B cell (primary cell): ENCODE measurements around the gene GRK6. TPM values are rescaled to one million over a fixed set of nuclear protein-coding genes. Genes with fewer than 3 reads are reported as not detected.

Experiments used
- ATAC-seq: fragments of 200-7000 bp; cut with Tn5 transposase; one replicate; pipeline ENCODE4 v1.10.0; 2021; ENCODE audit warnings: low read depth, mild to moderate bottlenecking, moderate number of reproducible peaks, moderate library complexity
- CTCF ChIA-PET: fragments of 350-600 bp; sonication (Branson Sonifier 250); formaldehyde crosslinking; loops from one replicate; lab custom pipeline; 2021; ENCODE audit warnings: antibody characterized with exemption, inconsistent platforms; lab: Charles Lee
- POLR2A ChIA-PET: fragments of 350-600 bp; sonication (Branson Sonifier 250); formaldehyde crosslinking; loops from one replicate; lab custom pipeline; 2021; ENCODE audit warnings: antibody characterized with exemption; lab: Charles Lee
- DNase-seq: peaks from one replicate; pipeline ENCODE4 v3.0.0; 2013
- H2AFZ ChIP-seq: 2 replicates; pipeline ENCODE4 v1.6.1; 2012; ENCODE audit warnings: mild to moderate bottlenecking, low read depth, low read length; ENCODE audit not compliant: insufficient read depth, poor library complexity, severe bottlenecking
- H3K27ac ChIP-seq, 2 donors: 1 replicate in 1 of 2; 2 replicates in 1 of 2; pipeline ENCODE4 v1.5.1; 2012 to 2013; ENCODE audit warnings: low read length in 2 of 2, mild to moderate bottlenecking in 2 of 2, moderate library complexity in 1 of 2
- H3K27me3 ChIP-seq, 4 experiments: fragments of 200-600 bp in 1 of 4; sonication (generic) in 1 of 4; replicated peaks in 1 of 4; 1 replicate in 2 of 4; 2 replicates in 2 of 4; pipeline versions ENCODE4 v1.6.1 to v1.7.0; 2013 to 2016; ENCODE audit warnings: low read length in 3 of 4, mild to moderate bottlenecking in 2 of 4, mixed read lengths in 1 of 4, moderate library complexity in 1 of 4; ENCODE audit not compliant: insufficient read depth in 4 of 4, control insufficient read depth in 3 of 4; ENCODE audit errors: control extremely low read depth in 1 of 4
- H3K36me3 ChIP-seq, 2 experiments: replicated peaks in 1 of 2; 1 replicate in 1 of 2; 2 replicates in 1 of 2; pipeline versions ENCODE4 v1.6.1 to v1.7.1; 2013; ENCODE audit warnings: low read length in 1 of 2; ENCODE audit not compliant: insufficient read depth in 2 of 2, control insufficient read depth in 1 of 2; ENCODE audit errors: control extremely low read depth in 1 of 2, extremely low read depth in 1 of 2
- H3K4me1 ChIP-seq, 2 donors: fragments of 200-600 bp in 1 of 2; sonication (generic) in 1 of 2; 1 replicate in 1 of 2; 2 replicates in 1 of 2; pipeline versions ENCODE4 v1.5.1 to v1.6.1; 2013 to 2017; ENCODE audit warnings: low read length in 2 of 2; ENCODE audit not compliant: control insufficient read depth in 2 of 2, insufficient read depth in 2 of 2
- H3K4me2 ChIP-seq: replicated peaks from 2 replicates; pipeline ENCODE3; 2012; ENCODE audit warnings: mild to moderate bottlenecking, low read depth, low read length; ENCODE audit not compliant: poor library complexity, severe bottlenecking
- H3K4me3 ChIP-seq, 5 experiments: fragments of 200-600 bp in 1 of 5; sonication (generic) in 1 of 5; 1 replicate in 3 of 5; 2 replicates in 2 of 5; pipeline versions ENCODE4 v1.5.1 to v1.7.0; 2011 to 2016; ENCODE audit warnings: low read length in 4 of 5, mild to moderate bottlenecking in 4 of 5, low read depth in 2 of 5, control low read depth in 1 of 5, moderate library complexity in 1 of 5; ENCODE audit not compliant: insufficient read depth in 1 of 5; ENCODE audit errors: control extremely low read depth in 1 of 5, extremely low read depth in 1 of 5
- H3K79me2 ChIP-seq: fragments of 200-600 bp; sonication (generic); one replicate; pipeline ENCODE4 v1.6.0; 2016; ENCODE audit warnings: low read length; ENCODE audit not compliant: control insufficient read depth, insufficient read depth
- H3K9ac ChIP-seq: fragments of 200-600 bp; sonication (generic); 2 replicates; pipeline ENCODE4 v1.6.1; 2017; ENCODE audit warnings: mild to moderate bottlenecking, low read length, moderate library complexity
- H3K9me3 ChIP-seq, 3 donors: one replicate each; pipeline versions ENCODE4 v1.6.1 to v1.7.1; 2013; ENCODE audit warnings: low read length in 2 of 3; ENCODE audit not compliant: control insufficient read depth in 2 of 3, insufficient read depth in 1 of 3; ENCODE audit errors: control extremely low read depth in 1 of 3
- H4K20me1 ChIP-seq: 2 replicates; pipeline ENCODE4 v1.6.0; 2012; ENCODE audit warnings: mild to moderate bottlenecking, low read length; ENCODE audit not compliant: insufficient read depth, control insufficient read depth, poor library complexity, severe bottlenecking
- H3K27ac Mint-ChIP-seq: one replicate; pipeline ENCODE4 v1.8.0; 2021; ENCODE audit warnings: mixed read lengths
- H3K27me3 Mint-ChIP-seq: one replicate; pipeline ENCODE4 v1.8.0; 2021; ENCODE audit warnings: mixed read lengths
- H3K4me1 Mint-ChIP-seq: one replicate; pipeline ENCODE4 v1.8.0; 2021; ENCODE audit warnings: mixed read lengths
- H3K4me3 Mint-ChIP-seq: one replicate; pipeline ENCODE4 v1.8.0; 2021; ENCODE audit warnings: mixed read lengths
- H3K9me3 Mint-ChIP-seq: one replicate; pipeline ENCODE4 v1.8.0; 2022; ENCODE audit warnings: mixed read lengths; ENCODE audit not compliant: insufficient read depth
- CTCF ChIP-seq: fragments of 200-600 bp; IDR thresholded peaks from one replicate; pipeline ENCODE4 v1.8.0; 2022; ENCODE audit warnings: antibody characterized with exemption, mild to moderate bottlenecking
- EZH2 ChIP-seq: IDR thresholded peaks from 2 replicates; pipeline ENCODE4 v1.6.1; 2012; ENCODE audit warnings: borderline replicate concordance, low read depth, mild to moderate bottlenecking, moderate library complexity, low read length; ENCODE audit not compliant: insufficient read depth, poor library complexity, severe bottlenecking
- WGBS: methylation state at CpG from one replicate; pipeline ENCODE4 v1.1.5; 2013; ENCODE audit warnings: missing lambda C conversion rate; ENCODE audit not compliant: insufficient coverage; 5-methylcytosine and 5-hydroxymethylcytosine counted together
- intact Hi-C: fragments of 100-400 bp; cut with micrococcal nuclease; formaldehyde crosslinking; loops from one replicate; pipeline ENCODE4 v1.10.0; 2022
- polyA plus RNA-seq: library from polyadenylated mRNA; depleted of rRNA; stranded (reverse); fragments of >200 nt; gene quantifications from 2 replicates; pipeline ENCODE4 v1.2.3, GENCODE V29; 2012
- total RNA-seq, 2 donors: library from RNA; stranded (reverse); fragments of 120-200 nt in 1 of 2; gene quantifications; 1 replicate in 1 of 2; 2 replicates in 1 of 2; pipeline versions ENCODE4 v1.2.3 to v1.2.4, GENCODE V29; 2013 to 2022

GRK6 gene
- total and polyA plus RNA-seq, 2 donors (not counting 1 experiment from before 2014, with no cell fraction given) = 155 to 173 TPM

GRCh38 chr5:177386542-177386941, 39.9 kb upstream of the GRK6 start:
- H3K9me3 ChIP-seq = no peaks in the 10 kb centered on the region
- no peak overlapping the region for H3K27ac Mint-ChIP-seq
- TF ChIP-seq EZH2 (no peak), CTCF (no peak)
- H3K4me1 Mint-ChIP-seq = peaks cover 25% of the 10 kb centered on the region
- 89% methylated on average over 8 of the region's 8 CpGs for WGBS
- ATAC-seq (no peak), DNase-seq (no peak)
- POLR2A ChIA-PET = no interaction called here
- no peak overlapping the region for H3K4me2 ChIP-seq
- peaks cover 0 to 16% (median 0%) of the 10 kb centered on the region in 4 experiments for H3K27me3 ChIP-seq
- CTCF ChIA-PET = interaction anchor here (1.0 to 10.1 kb wide), 3 partner anchors 17 to 77 kb away, joined by 3 to 186 read pairs (median 6); no protein-coding TSS in a partner anchor
- H3K27me3 Mint-ChIP-seq = peaks cover 24% of the 10 kb centered on the region
- H3K27ac ChIP-seq = no peak overlapping the region
- no peak overlapping the region for H2AFZ ChIP-seq
- H3K79me2 ChIP-seq = no peaks in the 10 kb centered on the region
- H3K9me3 Mint-ChIP-seq = no peaks in the 10 kb centered on the region
- no peaks in the 10 kb centered on the region for H4K20me1 ChIP-seq
- H3K4me1 ChIP-seq = peaks cover 14 to 24% of the 10 kb centered on the region in 2 donors
- intact Hi-C loops = no loop called here
- H3K4me3 ChIP-seq = no peak overlapping the region
- no peaks in the 10 kb centered on the region for H3K36me3 ChIP-seq
- no peak overlapping the region for H3K4me3 Mint-ChIP-seq
- H3K9ac ChIP-seq = no peak overlapping the region

- H3K4me3 ChIP-seq = no peak overlapping the region
- no peak overlapping the region for H3K27ac ChIP-seq
- DNase-seq = no peak
- intact Hi-C loops = no loop called here
- POLR2A ChIA-PET = no interaction called here
- no peak overlapping the region for H3K4me2 ChIP-seq
- Mint-ChIP-seq H3K4me1 (peaks cover 25% of the 10 kb centered on the region), H3K4me3 (no peak overlapping the region), H3K27ac (no peak overlapping the region), H3K27me3 (peaks cover 22% of the 10 kb centered on the region), H3K9me3 (no peaks in the 10 kb centered on the region)
- no peak overlapping the region for H2AFZ ChIP-seq
- no peaks in the 10 kb centered on the region for H3K79me2 ChIP-seq
- 67% methylated on average over 7 of the region's 14 CpGs for WGBS
- H3K9me3 ChIP-seq = no peaks in the 10 kb centered on the region
- CTCF ChIA-PET = interaction anchor here (3.7 to 10.1 kb wide), 3 partner anchors 16 to 68 kb away, joined by 44 to 186 read pairs (median 146); partner anchors contain the start of gene PFN3
- TF ChIP-seq CTCF (no peak), EZH2 (no peak)
- H3K27me3 ChIP-seq = peaks cover 0 to 16% (median 0%) of the 10 kb centered on the region in 4 experiments
- H3K36me3 ChIP-seq = no peaks in the 10 kb centered on the region
- peaks cover 14 to 24% of the 10 kb centered on the region in 2 donors for H3K4me1 ChIP-seq
- ATAC-seq = no peak
- H4K20me1 ChIP-seq = no peaks in the 10 kb centered on the region
- no peak overlapping the region for H3K9ac ChIP-seq
Observed at GRCh38 chr5:177387405-177387804, 39.1 kb upstream of the GRK6 start.
